Measurements from ENCODE around the gene SOAT1.
"Not testable (repeated sequence)": the region's sequence is repeated elsewhere in the genome, so short reads cannot be mapped to it uniquely, and the experiment has no call there.

Gene SOAT1

GRCh38 chr1:179365342-179366092 is 71.9 kb downstream of the SOAT1 start, which contains the start of gene AXDND1:
Gene AXDND1, plus strand, starts transcription at chr1:179365971. Its CDS starts 539 bp downstream, at chr1:179366510.
- peak; percentile 87 for DNase-seq

GRCh38 chr1:179366093-179366800 is 72.7 kb downstream of the SOAT1 start:
- peak; percentile 2 for DNase-seq

GRCh38 chr1:179369751-179370341 is 76.2 kb downstream of the SOAT1 start:
- DNase-seq, result no peak

GRCh38 chr1:179372160-179372559 is 78.6 kb downstream of the SOAT1 start:
- DNase-seq, result no peak

GRCh38 chr1:179376223-179376622 is 82.6 kb downstream of the SOAT1 start:
- no peak for DNase-seq

GRCh38 chr1:179380299-179380698 is 86.7 kb downstream of the SOAT1 start:
- DNase-seq, result no peak

GRCh38 chr1:179384027-179384426 is 90.4 kb downstream of the SOAT1 start:
- no peak for DNase-seq

- no peak for DNase-seq
Measured at GRCh38 chr1:179385510-179385909, 91.9 kb downstream of the SOAT1 start.

- DNase-seq, result no peak
Measured at GRCh38 chr1:179393721-179394120, 100.1 kb downstream of the SOAT1 start.

- not testable (repeated sequence) for DNase-seq
Measured at GRCh38 chr1:179399399-179399798, 105.8 kb downstream of the SOAT1 start.
